Mucosa of rectum (tissue), 2 donors: ENCODE data around the gene PLCB4.

Experiments used
- H3K27ac ChIP-seq, 2 donors: one replicate each; pipeline ENCODE4 v1.7.0; 2013; ENCODE audit warnings: inconsistent platforms in 2 of 2, low read depth in 2 of 2, low read length in 2 of 2
- H3K27me3 ChIP-seq, 2 donors: one replicate each; pipeline ENCODE4 v1.7.0; 2013; ENCODE audit warnings: low read length in 2 of 2; ENCODE audit not compliant: control insufficient read depth in 2 of 2, insufficient read depth in 2 of 2
- H3K36me3 ChIP-seq, 2 donors: one replicate each; pipeline ENCODE4 v1.7.0; 2013; ENCODE audit warnings: low read length in 2 of 2; ENCODE audit not compliant: control insufficient read depth in 2 of 2, insufficient read depth in 2 of 2
- H3K4me1 ChIP-seq, 2 donors: one replicate each; pipeline ENCODE4 v1.7.0; 2013; ENCODE audit warnings: low read length in 2 of 2, mild to moderate bottlenecking in 1 of 2; ENCODE audit not compliant: control insufficient read depth in 2 of 2, insufficient read depth in 2 of 2
- H3K4me3 ChIP-seq, 2 donors: one replicate each; pipeline ENCODE4 v1.7.0; 2013; ENCODE audit warnings: low read length in 2 of 2
- H3K9ac ChIP-seq, 2 donors: one replicate each; pipeline ENCODE4 v1.7.0; 2013; ENCODE audit warnings: low read length in 2 of 2, low read depth in 1 of 2, mild to moderate bottlenecking in 1 of 2
- H3K9me3 ChIP-seq, 2 donors: one replicate each; pipeline ENCODE4 v1.7.0; 2013; ENCODE audit warnings: low read length in 2 of 2; ENCODE audit not compliant: control insufficient read depth in 2 of 2
- donor health status: healthy.
- donor health status: Normal muscosa, but diverticular disease.

Gene PLCB4

DNA sequence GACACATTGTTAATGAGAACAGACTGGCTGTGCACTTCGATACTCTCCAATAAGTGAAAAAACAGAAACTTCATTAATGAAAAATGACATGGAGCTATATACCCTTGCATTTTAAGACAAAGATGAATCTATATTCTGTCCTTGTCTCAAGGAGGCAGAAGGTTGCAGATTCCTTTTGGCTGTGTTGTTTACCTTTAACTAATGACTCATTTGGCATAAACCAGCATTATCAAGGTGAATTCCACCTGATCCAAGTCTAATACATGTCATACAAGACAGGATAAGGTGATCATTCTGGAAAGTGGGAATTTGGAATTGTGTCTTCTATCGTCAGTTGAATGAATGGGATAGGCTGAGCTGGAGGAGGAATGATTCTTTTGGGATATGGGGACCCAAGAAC lies 192.9 kb downstream of the PLCB4 start:
- no peak overlapping the region for H3K27ac ChIP-seq
- no peaks in the 10 kb centered on the region for H3K9me3 ChIP-seq
- no peaks in the 10 kb centered on the region for H3K27me3 ChIP-seq
- no peaks in the 10 kb centered on the region for H3K36me3 ChIP-seq
- no peak overlapping the region for H3K4me3 ChIP-seq
- no peaks in the 10 kb centered on the region for H3K4me1 ChIP-seq
- no peak overlapping the region for H3K9ac ChIP-seq

DNA sequence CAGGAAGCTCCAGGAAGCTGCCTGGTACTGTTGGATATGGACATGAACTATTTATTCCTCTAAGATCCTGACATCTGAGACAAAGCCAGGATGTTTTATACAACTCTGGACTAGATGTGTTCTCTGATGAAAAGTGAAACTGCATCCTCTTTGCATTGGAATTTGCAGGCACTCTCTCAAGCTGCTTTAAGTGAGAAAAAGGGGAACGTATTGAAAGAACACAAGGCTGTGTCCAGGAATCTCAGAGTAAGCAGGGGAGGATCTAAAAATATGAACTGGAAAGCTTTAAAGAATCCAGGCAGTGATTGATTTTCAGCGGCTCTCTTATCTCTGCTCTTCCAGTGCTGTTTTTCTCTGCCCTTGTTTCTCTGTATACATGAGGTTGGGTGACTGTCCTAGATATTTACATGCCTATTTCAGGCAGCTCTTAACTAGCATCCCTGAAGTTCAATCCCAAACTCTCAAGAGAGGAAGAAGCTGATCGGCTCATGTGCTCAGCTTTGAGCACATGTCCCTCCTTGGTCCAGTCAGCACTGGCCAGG lies 193.8 kb downstream of the PLCB4 start:
- no peaks in the 10 kb centered on the region for H3K9me3 ChIP-seq
- H3K36me3 ChIP-seq = no peaks in the 10 kb centered on the region
- H3K4me1 ChIP-seq = no peaks in the 10 kb centered on the region
- no peak overlapping the region for H3K4me3 ChIP-seq
- no peak overlapping the region for H3K9ac ChIP-seq
- H3K27ac ChIP-seq = no peak overlapping the region
- no peaks in the 10 kb centered on the region for H3K27me3 ChIP-seq

DNA sequence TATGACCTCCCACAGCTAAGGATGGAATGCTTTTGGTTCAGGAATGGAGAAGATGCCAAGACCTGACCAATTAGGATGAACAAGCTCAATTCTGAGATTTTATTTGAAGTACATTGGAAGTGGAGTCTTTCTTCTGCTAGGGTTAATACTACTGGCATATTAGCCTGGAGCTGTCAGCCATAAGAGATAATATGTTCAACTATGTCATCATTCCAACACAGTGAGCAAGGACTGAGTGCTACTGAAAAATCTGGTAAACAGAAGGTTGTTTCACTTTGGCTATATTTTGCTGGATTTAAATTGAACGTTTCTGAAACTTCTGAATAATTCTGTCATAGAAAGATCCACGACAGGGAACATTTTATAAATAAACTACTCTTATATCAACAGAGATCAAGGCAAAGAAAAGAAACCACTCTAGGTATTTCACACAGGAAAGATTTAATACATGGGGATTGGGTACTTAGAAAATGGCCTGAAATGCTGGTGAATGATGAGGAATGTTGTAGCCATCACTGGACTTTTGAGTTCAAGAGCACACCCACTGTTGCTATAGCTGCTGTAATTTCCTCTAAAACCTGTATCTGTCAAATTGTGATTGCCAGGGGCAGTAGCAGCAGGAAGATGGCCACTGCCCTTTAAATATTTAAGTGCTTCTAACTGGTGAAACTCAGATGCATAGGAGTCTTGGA lies 200.5 kb downstream of the PLCB4 start:
- Histone ChIP-seq H3K9ac (no peak overlapping the region), H3K4me3 (no peak overlapping the region), H3K4me1 (no peaks in the 10 kb centered on the region), H3K9me3 (no peaks in the 10 kb centered on the region), H3K36me3 (no peaks in the 10 kb centered on the region), H3K27me3 (no peaks in the 10 kb centered on the region), H3K27ac (no peak overlapping the region)

DNA sequence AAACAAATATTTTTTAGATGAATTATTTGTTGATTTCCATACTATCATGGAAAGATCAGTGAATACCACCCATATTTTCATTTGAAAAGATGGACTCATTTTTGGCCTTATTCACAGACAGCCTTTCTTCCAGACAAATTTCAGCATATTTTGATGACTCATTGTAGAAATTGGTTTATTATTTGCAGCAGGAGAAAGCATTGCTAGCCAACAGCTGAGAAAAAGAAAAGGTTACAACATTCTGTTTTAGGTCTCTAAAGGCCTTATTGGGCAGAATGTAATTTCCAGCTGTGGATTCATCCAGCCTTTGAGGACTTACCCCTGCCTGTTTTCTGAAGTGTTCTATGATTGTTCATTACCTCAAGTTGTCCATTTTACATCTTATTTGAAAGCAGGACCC lies 201.9 kb downstream of the PLCB4 start:
- no peaks in the 10 kb centered on the region for H3K27me3 ChIP-seq
- no peaks in the 10 kb centered on the region for H3K36me3 ChIP-seq
- H3K4me3 ChIP-seq = no peak overlapping the region
- H3K4me1 ChIP-seq = no peaks in the 10 kb centered on the region
- H3K9me3 ChIP-seq = no peaks in the 10 kb centered on the region
- H3K27ac ChIP-seq = no peak overlapping the region
- no peak overlapping the region for H3K9ac ChIP-seq

DNA sequence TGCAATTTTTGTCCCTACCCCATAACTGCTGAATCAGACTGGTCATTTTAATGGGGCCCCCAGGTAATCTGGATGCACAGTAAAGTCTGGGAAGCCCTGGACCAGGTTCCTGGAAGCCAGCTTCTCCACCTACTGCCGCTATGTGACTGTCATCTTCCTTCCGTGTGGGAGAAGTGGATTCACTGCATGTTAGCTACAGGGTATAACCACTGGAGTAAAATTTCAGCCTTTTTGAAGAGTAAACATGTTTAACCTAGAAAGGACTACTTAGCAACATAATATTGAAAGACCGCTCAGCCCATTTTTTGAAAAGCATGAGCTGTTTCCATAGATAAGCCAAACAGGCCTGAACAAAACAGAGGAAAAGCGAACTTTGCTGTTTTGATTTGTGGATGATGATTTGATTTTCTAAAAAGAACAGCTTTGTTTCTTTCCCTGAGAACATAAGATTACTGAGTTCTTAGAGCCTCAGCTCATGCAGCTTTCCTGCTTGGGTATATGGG lies 208.1 kb downstream of the PLCB4 start:
- no peak overlapping the region for H3K27ac ChIP-seq
- H3K4me1 ChIP-seq = no peaks in the 10 kb centered on the region
- no peak overlapping the region for H3K4me3 ChIP-seq
- no peaks in the 10 kb centered on the region for H3K36me3 ChIP-seq
- H3K9me3 ChIP-seq = no peaks in the 10 kb centered on the region
- H3K27me3 ChIP-seq = no peaks in the 10 kb centered on the region
- H3K9ac ChIP-seq = no peak overlapping the region

DNA sequence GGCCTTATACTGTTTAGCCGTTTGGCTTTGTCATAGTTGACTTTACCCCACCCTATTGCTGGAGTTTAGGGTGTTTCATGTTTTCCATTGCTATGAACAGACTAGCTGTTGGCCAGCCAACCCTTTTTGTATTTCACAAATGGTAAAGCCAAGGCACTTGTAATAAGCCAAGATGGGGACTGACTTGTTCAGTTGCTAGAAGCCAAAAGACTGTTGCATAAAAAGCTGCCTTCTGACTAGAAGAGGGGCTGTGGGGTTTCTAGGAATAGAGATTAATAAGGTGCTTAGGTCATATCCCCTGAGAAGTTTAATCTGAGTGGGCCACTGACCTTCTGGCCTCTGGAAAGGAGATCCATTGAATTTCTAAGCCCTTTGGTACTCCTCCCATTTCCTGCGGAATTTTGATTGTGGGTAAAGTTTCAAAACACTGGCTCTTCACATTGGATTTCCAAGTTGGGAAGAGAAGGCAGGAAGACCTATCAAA lies 211.1 kb downstream of the PLCB4 start:
- Histone ChIP-seq H3K4me3 (no peak overlapping the region), H3K36me3 (no peaks in the 10 kb centered on the region), H3K9ac (no peak overlapping the region), H3K9me3 (no peaks in the 10 kb centered on the region), H3K27ac (no peak overlapping the region), H3K4me1 (no peaks in the 10 kb centered on the region), H3K27me3 (no peaks in the 10 kb centered on the region)

DNA sequence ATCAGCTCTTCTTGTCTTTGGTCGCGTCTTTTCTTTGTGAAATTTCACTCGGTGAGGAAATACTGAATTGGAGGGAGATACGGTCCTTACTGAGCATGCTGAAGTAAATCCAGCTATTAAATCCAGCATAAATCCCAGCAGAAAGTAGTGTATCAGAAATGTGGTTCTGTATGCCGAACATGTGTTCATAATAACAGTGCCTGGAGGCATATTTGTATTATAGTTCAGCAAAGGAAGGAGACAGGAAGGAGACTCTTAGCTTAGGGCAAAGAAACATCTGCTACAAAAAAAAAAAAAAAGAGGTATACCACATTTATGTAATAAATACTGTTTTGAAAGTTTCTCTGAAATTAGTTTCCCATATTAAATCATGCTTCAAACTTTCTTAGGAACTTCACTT lies 211.8 kb downstream of the PLCB4 start:
- Histone ChIP-seq H3K9ac (no peak overlapping the region), H3K4me1 (no peaks in the 10 kb centered on the region), H3K4me3 (no peak overlapping the region), H3K36me3 (no peaks in the 10 kb centered on the region), H3K27me3 (no peaks in the 10 kb centered on the region), H3K9me3 (no peaks in the 10 kb centered on the region), H3K27ac (no peak overlapping the region)

DNA sequence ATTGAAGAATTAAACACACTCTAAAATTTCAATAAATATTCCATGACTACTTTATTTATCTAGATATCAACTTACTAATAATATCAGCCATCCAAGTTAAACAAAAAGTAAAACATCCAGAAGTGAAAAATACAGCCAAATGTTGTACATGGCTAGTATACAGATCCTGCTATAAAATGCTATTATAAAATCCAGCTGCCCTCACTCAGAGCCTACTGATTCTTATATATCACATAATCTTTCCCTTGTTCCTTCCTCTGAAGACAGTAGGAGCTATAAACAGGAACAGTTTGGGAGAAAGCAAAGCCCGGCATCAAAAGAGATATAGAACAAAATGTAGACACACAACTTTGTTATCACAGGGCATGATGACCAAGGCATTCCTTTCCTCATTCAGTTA lies 212.9 kb downstream of the PLCB4 start:
- Histone ChIP-seq H3K4me1 (no peaks in the 10 kb centered on the region), H3K9ac (no peak overlapping the region), H3K9me3 (no peaks in the 10 kb centered on the region), H3K27ac (no peak overlapping the region), H3K4me3 (no peak overlapping the region), H3K27me3 (no peaks in the 10 kb centered on the region), H3K36me3 (no peaks in the 10 kb centered on the region)

DNA sequence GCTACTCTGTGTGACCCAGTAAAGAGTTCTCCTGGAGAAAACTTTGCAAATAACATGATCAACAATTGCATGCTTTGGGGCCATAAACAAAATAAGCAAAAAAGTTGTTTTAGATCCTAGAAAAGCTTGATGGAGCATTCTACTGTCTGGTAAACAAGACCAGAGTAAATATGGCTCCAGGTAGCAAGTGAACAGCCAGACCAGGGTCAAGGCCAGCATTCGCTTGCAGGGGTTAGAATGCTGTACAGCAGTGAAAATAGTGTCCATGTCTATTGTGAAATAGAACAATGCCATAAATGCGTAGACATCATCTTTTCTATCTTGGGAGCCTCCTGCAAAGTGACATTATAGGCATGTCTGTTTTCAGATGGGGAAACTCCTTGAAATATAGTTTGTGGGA lies 216.7 kb downstream of the PLCB4 start:
- H3K9me3 ChIP-seq = no peaks in the 10 kb centered on the region
- H3K4me3 ChIP-seq = no peak overlapping the region
- no peak overlapping the region for H3K27ac ChIP-seq
- H3K36me3 ChIP-seq = no peaks in the 10 kb centered on the region
- H3K4me1 ChIP-seq = no peaks in the 10 kb centered on the region
- H3K27me3 ChIP-seq = no peaks in the 10 kb centered on the region
- H3K9ac ChIP-seq = no peak overlapping the region

DNA sequence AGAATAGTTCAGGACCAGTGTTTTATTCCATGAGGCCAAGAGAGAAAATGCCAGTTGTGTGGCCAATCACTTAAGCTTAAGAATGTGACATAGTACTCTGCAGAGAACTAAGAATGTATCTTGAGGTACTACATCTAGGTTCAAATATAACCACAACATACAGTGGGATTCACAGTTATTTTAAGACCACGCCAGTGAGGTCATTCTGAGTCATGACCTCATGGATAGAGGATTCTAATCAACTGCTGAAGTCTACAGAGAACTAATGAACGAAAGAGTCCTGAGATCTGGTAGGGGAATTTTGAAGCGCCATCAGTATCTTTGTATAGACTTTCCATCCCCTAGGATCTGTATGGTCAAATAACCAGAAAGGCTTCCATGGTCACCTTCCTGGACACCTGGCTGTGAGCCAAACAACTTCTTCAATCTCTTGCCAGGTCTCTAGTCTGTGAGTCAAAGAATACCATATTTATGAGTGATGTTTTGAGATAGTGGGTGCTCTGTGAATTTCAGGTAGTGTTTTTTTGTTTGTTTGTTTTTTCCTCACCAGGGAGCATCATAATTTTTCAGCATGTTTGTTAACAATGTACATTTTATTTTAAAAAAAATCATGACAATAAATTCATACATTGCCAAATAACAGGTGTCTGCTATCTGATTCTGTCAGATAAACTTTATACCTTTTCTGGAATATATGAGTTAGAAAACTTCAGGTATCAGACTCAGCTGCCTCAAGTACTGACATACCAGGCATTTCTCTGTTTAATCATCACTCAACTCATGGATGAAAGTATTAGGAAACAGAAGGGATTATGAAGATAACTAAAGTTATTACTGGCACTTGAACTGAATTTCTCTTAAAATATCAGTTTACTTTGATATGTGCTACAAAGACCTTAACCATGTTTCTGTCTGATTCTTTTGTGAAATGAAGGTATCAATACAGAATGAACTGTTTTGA lies 217.9 kb downstream of the PLCB4 start:
- Histone ChIP-seq H3K4me1 (no peaks in the 10 kb centered on the region), H3K27me3 (no peaks in the 10 kb centered on the region), H3K4me3 (no peak overlapping the region), H3K36me3 (no peaks in the 10 kb centered on the region), H3K27ac (no peak overlapping the region), H3K9ac (no peak overlapping the region), H3K9me3 (no peaks in the 10 kb centered on the region)
